ENCODE results near the gene PIK3R1. TPM values are rescaled to one million over a fixed set of nuclear protein-coding genes. Genes with fewer than 3 reads are reported as not detected.

The PIK3R1 gene
- total RNA-seq, 1 experiment from 2014 or later: 47.8 TPM

- ChIA-PET POLR2A (no interaction called here), CTCF (interaction anchor here (0.7 to 1.5 kb wide), 4 partner anchors 28 to 1006 kb away, joined by 3 to 8 read pairs (median 6); partner anchors contain the start of gene PIK3R1)
- H3K4me1 ChIP-seq: 0 out of 2 replicates have a peak, but pooled peaks cover 8% of the 10 kb centered on the region
- Mint-ChIP-seq H3K9me3 (ENCODE audit: unreplicated experiment) (no peaks in the 10 kb centered on the region), H3K27me3 (ENCODE audit: insufficient read depth, unreplicated experiment) (no peaks in the 10 kb centered on the region), H3K27ac (ENCODE audit: unreplicated experiment) (no peak overlapping the region), H3K4me3 (ENCODE audit: unreplicated experiment) (no peak overlapping the region), H3K36me3 (ENCODE audit: insufficient read depth, unreplicated experiment) (peaks cover 25% of the 10 kb centered on the region), H3K4me1 (ENCODE audit: low read depth, unreplicated experiment) (peaks cover 34% of the 10 kb centered on the region)
- TF ChIP-seq, protein P1, sequence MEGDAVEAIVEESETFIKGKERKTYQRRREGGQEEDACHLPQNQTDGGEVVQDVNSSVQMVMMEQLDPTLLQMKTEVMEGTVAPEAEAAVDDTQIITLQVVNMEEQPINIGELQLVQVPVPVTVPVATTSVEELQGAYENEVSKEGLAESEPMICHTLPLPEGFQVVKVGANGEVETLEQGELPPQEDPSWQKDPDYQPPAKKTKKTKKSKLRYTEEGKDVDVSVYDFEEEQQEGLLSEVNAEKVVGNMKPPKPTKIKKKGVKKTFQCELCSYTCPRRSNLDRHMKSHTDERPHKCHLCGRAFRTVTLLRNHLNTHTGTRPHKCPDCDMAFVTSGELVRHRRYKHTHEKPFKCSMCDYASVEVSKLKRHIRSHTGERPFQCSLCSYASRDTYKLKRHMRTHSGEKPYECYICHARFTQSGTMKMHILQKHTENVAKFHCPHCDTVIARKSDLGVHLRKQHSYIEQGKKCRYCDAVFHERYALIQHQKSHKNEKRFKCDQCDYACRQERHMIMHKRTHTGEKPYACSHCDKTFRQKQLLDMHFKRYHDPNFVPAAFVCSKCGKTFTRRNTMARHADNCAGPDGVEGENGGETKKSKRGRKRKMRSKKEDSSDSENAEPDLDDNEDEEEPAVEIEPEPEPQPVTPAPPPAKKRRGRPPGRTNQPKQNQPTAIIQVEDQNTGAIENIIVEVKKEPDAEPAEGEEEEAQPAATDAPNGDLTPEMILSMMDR (IDR thresholded peaks at IDR 0.05; ENCODE audit: insufficient read depth in 1 of 2, low read depth in 1 of 2, low read length in 1 of 2, severe bottlenecking in 1 of 2, unreplicated experiment in 1 of 2): peak; percentile 82 to 87
- BruUV-seq (replicated peaks): no TSS peak
- H3K9me3 ChIP-seq: no peaks in the 10 kb centered on the region
- no peak overlapping the region for H3K4me3 ChIP-seq (ENCODE audit: low read depth, low read length)
- intact Hi-C loops (cut with micrococcal nuclease; ENCODE audit: unreplicated experiment): loop anchor here (1.0 kb wide), 2 partner anchors 760 to 1007 kb away; no protein-coding TSS in a partner anchor
- H3K36me3 ChIP-seq (ENCODE audit: control insufficient read depth, insufficient read depth, low read length): peaks cover 1% of the 10 kb centered on the region; the same call in 1 of the 2 replicates
- peak; percentile 66 to 74 for DNase-seq
- H3K27me3 ChIP-seq (replicated peaks; ENCODE audit: control insufficient read depth, insufficient read depth, low read length): no peaks in the 10 kb centered on the region
Measured at GRCh38 chr5:68252673-68253623, 37.4 kb downstream of the PIK3R1 start.

GRCh38 chr5:68253624-68254585 lies 38.3 kb downstream of the PIK3R1 start:
- Mint-ChIP-seq H3K36me3 (ENCODE audit: insufficient read depth, unreplicated experiment) (peaks cover 31% of the 10 kb centered on the region), H3K4me1 (ENCODE audit: low read depth, unreplicated experiment) (peaks cover 26% of the 10 kb centered on the region), H3K4me3 (ENCODE audit: unreplicated experiment) (no peak overlapping the region), H3K9me3 (ENCODE audit: unreplicated experiment) (no peaks in the 10 kb centered on the region), H3K27me3 (ENCODE audit: insufficient read depth, unreplicated experiment) (no peaks in the 10 kb centered on the region), H3K27ac (ENCODE audit: unreplicated experiment) (no peak overlapping the region)
- POLR2A ChIA-PET: no interaction called here
- Histone ChIP-seq H3K27me3 (replicated peaks; ENCODE audit: control insufficient read depth, insufficient read depth, low read length) (no peaks in the 10 kb centered on the region), H3K9me3 (no peaks in the 10 kb centered on the region), H3K4me3 (ENCODE audit: low read depth, low read length) (no peak overlapping the region), H3K36me3 (ENCODE audit: control insufficient read depth, insufficient read depth, low read length) (peaks cover 3% of the 10 kb centered on the region), H3K4me1 (0 out of 2 replicates have a peak, but pooled peaks cover 8% of the 10 kb centered on the region)
- CTCF ChIA-PET: interaction anchor here (0.7 to 1.5 kb wide), 2 partner anchors 31 to 1007 kb away, joined by 3 to 8 read pairs; no protein-coding TSS in a partner anchor
- no TSS peak for BruUV-seq (replicated peaks)
- no peak for DNase-seq
- intact Hi-C loops (cut with micrococcal nuclease; ENCODE audit: unreplicated experiment): no loop called here
- TF ChIP-seq, protein P1 (IDR thresholded peaks at IDR 0.05; ENCODE audit: insufficient read depth in 1 of 2, low read depth in 1 of 2, low read length in 1 of 2, severe bottlenecking in 1 of 2, unreplicated experiment in 1 of 2): no peak

DNA sequence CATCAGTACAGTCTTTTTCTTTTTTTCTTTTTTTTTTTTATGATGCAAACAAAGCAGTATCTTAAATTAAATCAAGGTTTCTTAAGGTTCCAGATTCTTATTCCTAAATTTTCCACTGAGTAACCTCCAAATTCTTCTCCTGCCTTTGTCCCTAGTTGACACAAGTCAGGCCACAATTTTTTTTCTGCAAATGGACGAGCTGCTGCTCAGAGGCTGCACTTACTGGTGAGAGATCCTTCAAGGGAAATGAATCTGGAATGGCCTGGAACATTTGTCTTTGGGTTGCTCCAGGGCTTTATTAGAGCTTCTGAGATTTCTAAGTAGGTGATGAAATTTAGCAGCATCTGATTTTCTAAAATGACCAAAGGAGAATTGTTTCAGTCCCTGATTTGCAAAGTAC lies 39.3 kb downstream of the PIK3R1 start:
- TF ChIP-seq, protein P1 (IDR thresholded peaks at IDR 0.05; ENCODE audit: insufficient read depth in 1 of 2, low read depth in 1 of 2, low read length in 1 of 2, severe bottlenecking in 1 of 2, unreplicated experiment in 1 of 2): no peak
- POLR2A ChIA-PET: no interaction called here

More for the DNA sequence above, 39.3 kb downstream of the PIK3R1 start:
- no peaks in the 10 kb centered on the region for H3K27me3 ChIP-seq (replicated peaks; ENCODE audit: control insufficient read depth, insufficient read depth, low read length)
- 0 out of 2 replicates have a peak, but pooled peaks cover 8% of the 10 kb centered on the region for H3K4me1 ChIP-seq
- H3K9me3 Mint-ChIP-seq (ENCODE audit: unreplicated experiment): no peaks in the 10 kb centered on the region
- no peak overlapping the region for H3K4me3 ChIP-seq (ENCODE audit: low read depth, low read length)
- intact Hi-C loops (cut with micrococcal nuclease; ENCODE audit: unreplicated experiment): no loop called here
- no peak overlapping the region for H3K27ac Mint-ChIP-seq (ENCODE audit: unreplicated experiment)
- no peak overlapping the region for H3K4me3 Mint-ChIP-seq (ENCODE audit: unreplicated experiment)
- H3K4me1 Mint-ChIP-seq (ENCODE audit: low read depth, unreplicated experiment): peaks cover 19% of the 10 kb centered on the region
- peaks cover 31% of the 10 kb centered on the region for H3K36me3 Mint-ChIP-seq (ENCODE audit: insufficient read depth, unreplicated experiment)
- BruUV-seq (replicated peaks): no TSS peak
- no peaks in the 10 kb centered on the region for H3K9me3 ChIP-seq
- no peak for DNase-seq
- H3K27me3 Mint-ChIP-seq (ENCODE audit: insufficient read depth, unreplicated experiment): no peaks in the 10 kb centered on the region
- CTCF ChIA-PET: interaction anchor here (0.6 kb wide), 1 partner anchor 803 kb away, joined by 4 read pairs; no protein-coding TSS in a partner anchor
- H3K36me3 ChIP-seq (ENCODE audit: control insufficient read depth, insufficient read depth, low read length): peaks cover 3% of the 10 kb centered on the region
